Measurements from ENCODE around the gene CCDC12. TPM values are rescaled to one million over a fixed set of nuclear protein-coding genes. Genes with fewer than 3 reads are reported as not detected.
A peak's percentile ranks its signal among the peaks of the same experiment; 100 is the strongest.
"Not testable (repeated sequence)": the region's sequence is repeated elsewhere in the genome, so short reads cannot be mapped to it uniquely, and the experiment has no call there.

CCDC12 gene
- total and polyA plus RNA-seq, 7 donors: 33.1 to 80.9 (median 41.0) TPM

GRCh38 chr3:46912986-46913385 is 63.6 kb downstream of the CCDC12 start:
- Histone ChIP-seq H3K4me1 (peaks cover 0 to 24% (median 19%) of the 10 kb centered on the region in 4 donors), H3K36me3 (peaks cover 0 to 18% (median 4%) of the 10 kb centered on the region in 4 donors), H3K4me3 (no peak overlapping the region), H3K27ac (no peak overlapping the region), H3K27me3 (no peaks in the 10 kb centered on the region), H3K9me3 (no peaks in the 10 kb centered on the region)
- WGBS, 2 donors: 92 to 93% methylated on average over 3 of the region's 3 CpGs
- DNase-seq: no peak
- intact Hi-C loops (cut with DNase I): loop anchor here (10.0 kb wide), 1 partner anchor 412 kb away; no protein-coding TSS in a partner anchor
- TF ChIP-seq POLR2A (IDR thresholded peaks at IDR 0.05) (no peak), POLR2AphosphoS5 (IDR thresholded peaks at IDR 0.05) (no peak), CTCF (IDR thresholded peaks at IDR 0.05) (no peak), EP300 (IDR thresholded peaks at IDR 0.05) (no peak)

DNA sequence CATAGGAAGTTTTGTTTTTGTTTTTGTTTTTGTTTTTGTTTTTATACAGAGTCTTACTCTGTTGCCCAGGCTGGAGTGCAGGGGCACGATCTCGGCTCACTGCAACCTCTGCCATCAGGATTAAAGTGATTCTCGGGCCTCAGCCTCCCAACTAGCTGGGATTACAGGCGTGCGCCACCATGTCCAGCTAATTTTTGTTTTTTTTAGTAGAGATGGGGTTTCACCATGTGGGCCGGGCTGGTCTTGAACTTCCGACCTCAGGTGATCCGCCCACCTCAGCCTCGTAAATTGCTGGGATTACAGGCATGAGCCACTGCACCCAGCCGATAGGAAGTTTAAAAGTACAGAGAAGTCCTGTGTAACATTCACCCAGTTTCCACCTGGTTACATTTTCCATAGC is 65.6 kb downstream of the CCDC12 start:
- peaks cover 0 to 24% (median 19%) of the 10 kb centered on the region in 4 donors for H3K4me1 ChIP-seq
- 50 to 83% methylated on average over 10 of the region's 10 CpGs for WGBS, 2 donors
- not testable (repeated sequence) for H3K9me3 ChIP-seq, H3K36me3 ChIP-seq, H3K4me3 ChIP-seq, H3K27me3 ChIP-seq, H3K27ac ChIP-seq
- intact Hi-C loops (cut with DNase I): loop anchor here (10.0 kb wide), 1 partner anchor 414 kb away; no protein-coding TSS in a partner anchor
- DNase-seq: peak; percentile 22

DNA sequence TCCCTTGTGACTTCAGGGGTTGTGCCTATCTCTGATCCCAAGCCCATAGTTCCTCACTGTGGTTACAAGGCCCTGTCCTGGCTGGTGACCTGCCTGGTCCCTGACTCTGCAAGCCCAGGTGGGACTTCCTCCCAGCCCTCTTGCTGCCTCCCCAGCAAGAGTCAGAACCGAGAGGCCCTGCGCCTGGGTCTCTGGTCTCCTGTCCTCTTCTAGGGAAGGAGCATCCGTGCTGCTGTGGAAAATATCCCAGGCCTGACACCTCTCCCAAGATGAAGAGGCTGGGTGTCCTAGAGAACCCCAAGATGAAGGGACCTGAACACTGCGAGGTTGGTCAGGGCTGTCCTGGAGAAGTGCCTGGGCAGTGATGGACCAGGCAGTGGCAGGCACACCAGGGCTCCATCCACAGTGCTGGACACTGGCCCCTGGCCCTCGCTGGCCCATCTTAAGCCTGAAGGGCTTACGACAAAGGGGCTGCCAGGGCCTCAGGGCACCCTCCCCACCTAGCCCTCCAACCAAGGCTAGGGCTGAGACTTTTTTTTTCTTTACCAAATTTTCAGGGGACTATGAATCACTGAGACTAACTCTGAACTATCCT is 66.3 kb downstream of the CCDC12 start:
- WGBS, 2 donors: 74 to 82% methylated on average over 6 of the region's 6 CpGs
- peaks cover 0 to 24% (median 19%) of the 10 kb centered on the region in 4 donors for H3K4me1 ChIP-seq
- no peak for TF ChIP-seq EP300 (IDR thresholded peaks at IDR 0.05)
- no peak for TF ChIP-seq CTCF (IDR thresholded peaks at IDR 0.05)
- TF ChIP-seq POLR2AphosphoS5 (IDR thresholded peaks at IDR 0.05): no peak
- no peak for TF ChIP-seq POLR2A (IDR thresholded peaks at IDR 0.05)
- intact Hi-C loops (cut with DNase I): loop anchor here (10.0 kb wide), 1 partner anchor 415 kb away; no protein-coding TSS in a partner anchor
- no peaks in the 10 kb centered on the region for H3K27me3 ChIP-seq
- H3K36me3 ChIP-seq: no peaks in the 10 kb centered on the region
- no peak overlapping the region for H3K27ac ChIP-seq
- no peaks in the 10 kb centered on the region for H3K9me3 ChIP-seq
- no peak overlapping the region for H3K4me3 ChIP-seq
- peak; percentile 61 for DNase-seq

GRCh38 chr3:46909535-46910161 is 66.9 kb downstream of the CCDC12 start:
- no peaks in the 10 kb centered on the region for H3K36me3 ChIP-seq
- intact Hi-C loops (cut with DNase I): loop anchor here (1.0 to 10.0 kb wide), 2 partner anchors 43 to 415 kb away; no protein-coding TSS in a partner anchor
- 18 to 24% methylated on average over 18 of the region's 18 CpGs for whole genome bisulfite sequencing, 2 donors
- peaks cover 0 to 24% (median 19%) of the 10 kb centered on the region in 4 donors for H3K4me1 ChIP-seq
- H3K9me3 ChIP-seq: no peaks in the 10 kb centered on the region
- H3K4me3 ChIP-seq: no peak overlapping the region
- TF ChIP-seq POLR2AphosphoS5 (IDR thresholded peaks at IDR 0.05) (peak in 1 of 4 donors; percentile 12), POLR2A (IDR thresholded peaks at IDR 0.05) (no peak), CTCF (IDR thresholded peaks at IDR 0.05) (peak; percentile 79 to 82 (median 80))
- DNase-seq: peak; percentile 92
- no peak overlapping the region for H3K27ac ChIP-seq
- no peaks in the 10 kb centered on the region for H3K27me3 ChIP-seq

GRCh38 chr3:46908986-46909534 is 67.5 kb downstream of the CCDC12 start:
- H3K4me1 ChIP-seq: peaks cover 0 to 22% (median 18%) of the 10 kb centered on the region in 4 donors
- no peaks in the 10 kb centered on the region for H3K9me3 ChIP-seq
- TF ChIP-seq POLR2A (IDR thresholded peaks at IDR 0.05): no peak
- no peak for TF ChIP-seq CTCF (IDR thresholded peaks at IDR 0.05)
- no peak for TF ChIP-seq EP300 (IDR thresholded peaks at IDR 0.05)
- no peak for TF ChIP-seq POLR2AphosphoS5 (IDR thresholded peaks at IDR 0.05)
- WGBS, 2 donors: 28 to 70% methylated on average over 8 of the region's 8 CpGs
- no peak overlapping the region for H3K4me3 ChIP-seq
- intact Hi-C loops (cut with DNase I): loop anchor here (1.0 kb wide), 1 partner anchor 43 kb away; no protein-coding TSS in a partner anchor
- no peak overlapping the region for H3K27ac ChIP-seq
- H3K27me3 ChIP-seq: no peaks in the 10 kb centered on the region
- DNase-seq: peak; percentile 64
- no peaks in the 10 kb centered on the region for H3K36me3 ChIP-seq

All from sigmoid colon (tissue), 7 donors.